NCI-H1105 (cell line): ENCODE data around the gene STK32A.

ENCODE experiments used
- DNase-seq: peaks from one replicate; lab custom pipeline; 2025; lab: John Stamatoyannopoulos, UW

STK32A gene

GRCh38 chr5:147259837-147260236 lies 25.0 kb downstream of the STK32A start:
- DNase-seq: no peak

- no peak for DNase-seq
Measured at GRCh38 chr5:147267082-147267832, 32.4 kb downstream of the STK32A start.

GRCh38 chr5:147276497-147276896 lies 41.7 kb downstream of the STK32A start:
- DNase-seq: no peak

- DNase-seq: no peak
Measured at GRCh38 chr5:147286296-147286695, 51.5 kb downstream of the STK32A start.

- DNase-seq: no peak
Measured at GRCh38 chr5:147287110-147287509, 52.3 kb downstream of the STK32A start.

GRCh38 chr5:147290261-147290660 lies 55.4 kb downstream of the STK32A start:
- DNase-seq: no peak

GRCh38 chr5:147303251-147303650 lies 68.4 kb downstream of the STK32A start:
- no peak for DNase-seq

GRCh38 chr5:147303976-147304375 lies 69.2 kb downstream of the STK32A start:
- no peak for DNase-seq

- DNase-seq: no peak
Measured at GRCh38 chr5:147305147-147305546, 70.3 kb downstream of the STK32A start.

- no peak for DNase-seq
Measured at GRCh38 chr5:147306351-147306750, 71.5 kb downstream of the STK32A start.

GRCh38 chr5:147307170-147307569 lies 72.3 kb downstream of the STK32A start:
- no peak for DNase-seq

GRCh38 chr5:147309621-147310020 lies 74.8 kb downstream of the STK32A start:
- no peak for DNase-seq

- DNase-seq: peak; percentile 44
Measured at GRCh38 chr5:147310059-147310704, 75.4 kb downstream of the STK32A start.

- no peak for DNase-seq
Measured at GRCh38 chr5:147317978-147318684, 83.3 kb downstream of the STK32A start.

- peak; percentile 25 for DNase-seq
Measured at GRCh38 chr5:147321569-147321968, 86.7 kb downstream of the STK32A start.

GRCh38 chr5:147327421-147327820 lies 92.6 kb downstream of the STK32A start:
- DNase-seq: no peak

GRCh38 chr5:147327905-147328304 lies 93.1 kb downstream of the STK32A start:
- DNase-seq: no peak

GRCh38 chr5:147332658-147333057 lies 97.8 kb downstream of the STK32A start:
- DNase-seq: peak; percentile 72

- no peak for DNase-seq
Measured at GRCh38 chr5:147336876-147337275, 102.0 kb downstream of the STK32A start.

- no peak for DNase-seq
Measured at GRCh38 chr5:147339313-147339712, 104.5 kb downstream of the STK32A start.

- no peak for DNase-seq
Measured at GRCh38 chr5:147340941-147341340, 106.1 kb downstream of the STK32A start.

GRCh38 chr5:147341345-147341744 lies 106.5 kb downstream of the STK32A start:
- no peak for DNase-seq

- no peak for DNase-seq
Measured at GRCh38 chr5:147344861-147345260, 110.0 kb downstream of the STK32A start.
